Measurements from ENCODE around the gene CAMK2D. TPM values are rescaled to one million over a fixed set of nuclear protein-coding genes. Genes with fewer than 3 reads are reported as not detected.

The CAMK2D gene
- total RNA-seq, 3 donors from 2014 or later = 124 to 136 (median 133) TPM

GRCh38 chr4:113758372-113758771 is 3.2 kb downstream of the CAMK2D start:
- peaks cover 1% of the 10 kb centered on the region for H3K27me3 Mint-ChIP-seq (ENCODE audit: low read depth)
- no peak for DNase-seq

GRCh38 chr4:113757486-113757885 is 4.1 kb downstream of the CAMK2D start:
- no peak for ATAC-seq

More at GRCh38 chr4:113758372-113758771, 3.2 kb downstream of the CAMK2D start:
- H3K4me1 Mint-ChIP-seq (ENCODE audit: low read depth) = peaks cover 48% of the 10 kb centered on the region
- no peaks in the 10 kb centered on the region for H3K9me3 Mint-ChIP-seq
- peak overlapping the region; percentile 99 for H3K4me3 Mint-ChIP-seq
- peaks cover 26% of the 10 kb centered on the region for H3K36me3 Mint-ChIP-seq (ENCODE audit: insufficient read depth)
- ATAC-seq = no peak

GRCh38 chr4:113756005-113756410 is 5.5 kb downstream of the CAMK2D start:
- Mint-ChIP-seq H3K9me3 (no peaks in the 10 kb centered on the region), H3K27me3 (ENCODE audit: low read depth) (no peaks in the 10 kb centered on the region), H3K4me3 (peak overlapping the region; percentile 31), H3K4me1 (ENCODE audit: low read depth) (peaks cover 47% of the 10 kb centered on the region), H3K36me3 (ENCODE audit: insufficient read depth) (peaks cover 36% of the 10 kb centered on the region)
- no peak for DNase-seq
- peak; percentile 75 to 77 for ATAC-seq

More at GRCh38 chr4:113757486-113757885, 4.1 kb downstream of the CAMK2D start:
- H3K4me3 Mint-ChIP-seq = peak overlapping the region; percentile 99
- H3K27me3 Mint-ChIP-seq (ENCODE audit: low read depth) = peaks cover under 1% of the 10 kb centered on the region
- no peak for DNase-seq
- no peaks in the 10 kb centered on the region for H3K9me3 Mint-ChIP-seq
- peaks cover 44% of the 10 kb centered on the region for H3K4me1 Mint-ChIP-seq (ENCODE audit: low read depth)
- peaks cover 31% of the 10 kb centered on the region for H3K36me3 Mint-ChIP-seq (ENCODE audit: insufficient read depth)

- no peak overlapping the region for H3K4me3 Mint-ChIP-seq
- H3K4me1 Mint-ChIP-seq (ENCODE audit: low read depth) = peaks cover 39% of the 10 kb centered on the region
- peaks cover 33% of the 10 kb centered on the region for H3K36me3 Mint-ChIP-seq (ENCODE audit: insufficient read depth)
- DNase-seq = no peak
- no peaks in the 10 kb centered on the region for H3K27me3 Mint-ChIP-seq (ENCODE audit: low read depth)
- no peak for ATAC-seq
- H3K9me3 Mint-ChIP-seq = no peaks in the 10 kb centered on the region
These were observed 10.8 kb downstream of the CAMK2D start for GRCh38 chr4:113750734-113751133.

GRCh38 chr4:113750296-113750695 is 11.2 kb downstream of the CAMK2D start:
- Mint-ChIP-seq H3K4me1 (ENCODE audit: low read depth) (peaks cover 36% of the 10 kb centered on the region), H3K4me3 (no peak overlapping the region), H3K9me3 (no peaks in the 10 kb centered on the region), H3K27me3 (ENCODE audit: low read depth) (no peaks in the 10 kb centered on the region), H3K36me3 (ENCODE audit: insufficient read depth) (peaks cover 34% of the 10 kb centered on the region)
- DNase-seq = no peak
- ATAC-seq = no peak

GRCh38 chr4:113749178-113749577 is 12.4 kb downstream of the CAMK2D start:
- H3K36me3 Mint-ChIP-seq (ENCODE audit: insufficient read depth) = peaks cover 34% of the 10 kb centered on the region
- H3K27me3 Mint-ChIP-seq (ENCODE audit: low read depth) = no peaks in the 10 kb centered on the region
- H3K9me3 Mint-ChIP-seq = no peaks in the 10 kb centered on the region
- ATAC-seq (no peak), DNase-seq (no peak)
- no peak overlapping the region for H3K4me3 Mint-ChIP-seq
- peaks cover 33% of the 10 kb centered on the region for H3K4me1 Mint-ChIP-seq (ENCODE audit: low read depth)

- H3K9me3 Mint-ChIP-seq = no peaks in the 10 kb centered on the region
- H3K4me1 Mint-ChIP-seq (ENCODE audit: low read depth) = peaks cover 32% of the 10 kb centered on the region
- no peak for ATAC-seq
- peaks cover 34% of the 10 kb centered on the region for H3K36me3 Mint-ChIP-seq (ENCODE audit: insufficient read depth)
- no peaks in the 10 kb centered on the region for H3K27me3 Mint-ChIP-seq (ENCODE audit: low read depth)
- DNase-seq = no peak
- H3K4me3 Mint-ChIP-seq = no peak overlapping the region
These were observed 13.6 kb downstream of the CAMK2D start for GRCh38 chr4:113747949-113748348.

- no peak for DNase-seq
- Mint-ChIP-seq H3K27me3 (ENCODE audit: low read depth) (no peaks in the 10 kb centered on the region), H3K36me3 (ENCODE audit: insufficient read depth) (peaks cover 31% of the 10 kb centered on the region), H3K4me3 (no peak overlapping the region), H3K9me3 (no peaks in the 10 kb centered on the region), H3K4me1 (ENCODE audit: low read depth) (peaks cover 34% of the 10 kb centered on the region)
- ATAC-seq = no peak
These were observed 15.8 kb downstream of the CAMK2D start for GRCh38 chr4:113745711-113746110.

- ATAC-seq = peak; percentile 80 to 91
- Mint-ChIP-seq H3K36me3 (ENCODE audit: insufficient read depth) (peaks cover 28% of the 10 kb centered on the region), H3K9me3 (no peaks in the 10 kb centered on the region), H3K4me1 (ENCODE audit: low read depth) (peaks cover 33% of the 10 kb centered on the region), H3K4me3 (no peak overlapping the region), H3K27me3 (ENCODE audit: low read depth) (no peaks in the 10 kb centered on the region)
- no peak for DNase-seq
These were observed 16.8 kb downstream of the CAMK2D start for GRCh38 chr4:113744667-113745240.

GRCh38 chr4:113743690-113744089 is 17.8 kb downstream of the CAMK2D start:
- H3K9me3 Mint-ChIP-seq = no peaks in the 10 kb centered on the region

GRCh38 chr4:113742643-113743042 is 18.9 kb downstream of the CAMK2D start:
- no peak for DNase-seq
- no peak for ATAC-seq
- Mint-ChIP-seq H3K4me1 (ENCODE audit: low read depth) (peaks cover 39% of the 10 kb centered on the region), H3K27me3 (ENCODE audit: low read depth) (no peaks in the 10 kb centered on the region), H3K4me3 (no peak overlapping the region), H3K36me3 (ENCODE audit: insufficient read depth) (peaks cover 33% of the 10 kb centered on the region), H3K9me3 (no peaks in the 10 kb centered on the region)

More at GRCh38 chr4:113743690-113744089, 17.8 kb downstream of the CAMK2D start:
- H3K36me3 Mint-ChIP-seq (ENCODE audit: insufficient read depth) = peaks cover 37% of the 10 kb centered on the region
- peaks cover 43% of the 10 kb centered on the region for H3K4me1 Mint-ChIP-seq (ENCODE audit: low read depth)
- H3K27me3 Mint-ChIP-seq (ENCODE audit: low read depth) = no peaks in the 10 kb centered on the region
- no peak for ATAC-seq
- no peak overlapping the region for H3K4me3 Mint-ChIP-seq
- DNase-seq = no peak

GRCh38 chr4:113741956-113742355 is 19.6 kb downstream of the CAMK2D start:
- Mint-ChIP-seq H3K4me1 (ENCODE audit: low read depth) (peaks cover 41% of the 10 kb centered on the region), H3K4me3 (no peak overlapping the region), H3K9me3 (no peaks in the 10 kb centered on the region), H3K36me3 (ENCODE audit: insufficient read depth) (peaks cover 33% of the 10 kb centered on the region), H3K27me3 (ENCODE audit: low read depth) (no peaks in the 10 kb centered on the region)
- no peak for ATAC-seq
- DNase-seq = no peak

- no peak overlapping the region for H3K4me3 Mint-ChIP-seq
- H3K36me3 Mint-ChIP-seq (ENCODE audit: insufficient read depth) = peaks cover 37% of the 10 kb centered on the region
- no peak for ATAC-seq
- peaks cover 46% of the 10 kb centered on the region for H3K4me1 Mint-ChIP-seq (ENCODE audit: low read depth)
- no peak for DNase-seq
- no peaks in the 10 kb centered on the region for H3K27me3 Mint-ChIP-seq (ENCODE audit: low read depth)
- H3K9me3 Mint-ChIP-seq = no peaks in the 10 kb centered on the region
These were observed 20.6 kb downstream of the CAMK2D start for GRCh38 chr4:113740857-113741379.

- no peaks in the 10 kb centered on the region for H3K9me3 Mint-ChIP-seq
- no peak for DNase-seq
- H3K27me3 Mint-ChIP-seq (ENCODE audit: low read depth) = no peaks in the 10 kb centered on the region
- H3K4me1 Mint-ChIP-seq (ENCODE audit: low read depth) = peaks cover 49% of the 10 kb centered on the region
- peaks cover 41% of the 10 kb centered on the region for H3K36me3 Mint-ChIP-seq (ENCODE audit: insufficient read depth)
- H3K4me3 Mint-ChIP-seq = peak overlapping the region; percentile 4
- ATAC-seq = no peak
These were observed 22.3 kb downstream of the CAMK2D start for GRCh38 chr4:113739197-113739596.

GRCh38 chr4:113738251-113738650 is 23.3 kb downstream of the CAMK2D start:
- Mint-ChIP-seq H3K4me1 (ENCODE audit: low read depth) (peaks cover 58% of the 10 kb centered on the region), H3K9me3 (no peaks in the 10 kb centered on the region), H3K36me3 (ENCODE audit: insufficient read depth) (peaks cover 47% of the 10 kb centered on the region), H3K4me3 (no peak overlapping the region), H3K27me3 (ENCODE audit: low read depth) (no peaks in the 10 kb centered on the region)
- DNase-seq = no peak
- ATAC-seq = no peak

Measured in activated T-cell treated with anti-CD3 and anti-CD28 coated beads, Interleukin-2, amount 50 U/mL, for 4 hours (primary cell).